CMK (cell line): Measurements from ENCODE around the gene OPCML.

Source experiments
- DNase-seq: peaks from one replicate; pipeline ENCODE4 v3.0.0-alpha.2; 2010; ENCODE audit warnings: low read depth

Gene OPCML

GRCh38 chr11:132605825-132606570 is 926.3 kb downstream of the OPCML start:
- no peak for DNase-seq

GRCh38 chr11:132604431-132604830 is 927.9 kb downstream of the OPCML start:
- DNase-seq: no peak

- DNase-seq: no peak
These were observed 930.4 kb downstream of the OPCML start for GRCh38 chr11:132601875-132602274.

- no peak for DNase-seq
These were observed 936.6 kb downstream of the OPCML start for GRCh38 chr11:132595711-132596134.

GRCh38 chr11:132595246-132595645 is 937.1 kb downstream of the OPCML start:
- no peak for DNase-seq

- no peak for DNase-seq
These were observed 941.3 kb downstream of the OPCML start for GRCh38 chr11:132590986-132591385.

- no peak for DNase-seq
These were observed 941.7 kb downstream of the OPCML start for GRCh38 chr11:132590554-132590953.

GRCh38 chr11:132589791-132590190 is 942.5 kb downstream of the OPCML start:
- DNase-seq: no peak

GRCh38 chr11:132588366-132588765 is 943.9 kb downstream of the OPCML start:
- no peak for DNase-seq

- DNase-seq: no peak
These were observed 944.6 kb downstream of the OPCML start for GRCh38 chr11:132587716-132588115.

- DNase-seq: no peak
These were observed 945.5 kb downstream of the OPCML start for GRCh38 chr11:132586801-132587200.

GRCh38 chr11:132579634-132580327 is 952.5 kb downstream of the OPCML start:
- no peak for DNase-seq

GRCh38 chr11:132579136-132579535 is 953.2 kb downstream of the OPCML start:
- DNase-seq: no peak

- no peak for DNase-seq
These were observed 953.7 kb downstream of the OPCML start for GRCh38 chr11:132578580-132578979.

GRCh38 chr11:132576706-132577105 is 955.6 kb downstream of the OPCML start:
- no peak for DNase-seq

GRCh38 chr11:132564091-132564885 is 968.0 kb downstream of the OPCML start:
- DNase-seq: no peak

- DNase-seq: no peak
These were observed 969.3 kb downstream of the OPCML start for GRCh38 chr11:132563050-132563449.

- no peak for DNase-seq
These were observed 970.4 kb downstream of the OPCML start for GRCh38 chr11:132561937-132562336.

GRCh38 chr11:132559331-132560036 is 972.8 kb downstream of the OPCML start:
- no peak for DNase-seq

- no peak for DNase-seq
These were observed 976.0 kb downstream of the OPCML start for GRCh38 chr11:132556316-132556715.

- DNase-seq: no peak
These were observed 976.7 kb downstream of the OPCML start for GRCh38 chr11:132555617-132556016.

- no peak for DNase-seq
These were observed 981.3 kb downstream of the OPCML start for GRCh38 chr11:132551016-132551415.
